ENCODE data around the gene ASNSD1. TPM values are rescaled to one million over a fixed set of nuclear protein-coding genes. Genes with fewer than 3 reads are reported as not detected.
"Not testable (repeated sequence)": the region's sequence is repeated elsewhere in the genome, so short reads cannot be mapped to it uniquely, and the experiment has no call there.

Gene ASNSD1
- polyA plus RNA-seq, 1 donor: 35.9 TPM

- H3K4me3 ChIP-seq (ENCODE audit: low read length): no peak overlapping the region
- H3K27ac ChIP-seq (ENCODE audit: low read length): no peak overlapping the region
- no peaks in the 10 kb centered on the region for H3K36me3 ChIP-seq (ENCODE audit: control insufficient read depth, insufficient read depth, low read length)
- no peaks in the 10 kb centered on the region for H3K9me3 ChIP-seq (ENCODE audit: control insufficient read depth, low read depth, low read length)
- H3K27me3 ChIP-seq (ENCODE audit: control insufficient read depth, insufficient read depth, low read length): no peaks in the 10 kb centered on the region
- DNase-seq: no peak
- no peaks in the 10 kb centered on the region for H3K4me1 ChIP-seq (ENCODE audit: control insufficient read depth, insufficient read depth, low read length)
Measured at GRCh38 chr2:189646521-189646920, 14.7 kb upstream of the ASNSD1 start.

- no peak overlapping the region for H3K4me3 ChIP-seq (ENCODE audit: low read length)
Measured at GRCh38 chr2:189648846-189649509, 12.3 kb upstream of the ASNSD1 start.

GRCh38 chr2:189651284-189651683 lies 10.0 kb upstream of the ASNSD1 start:
- Histone ChIP-seq H3K9me3 (ENCODE audit: control insufficient read depth, low read depth, low read length) (peaks cover 12% of the 10 kb centered on the region), H3K4me1 (ENCODE audit: control insufficient read depth, insufficient read depth, low read length) (no peaks in the 10 kb centered on the region), H3K36me3 (ENCODE audit: control insufficient read depth, insufficient read depth, low read length) (no peaks in the 10 kb centered on the region), H3K4me3 (ENCODE audit: low read length) (no peak overlapping the region), H3K27me3 (ENCODE audit: control insufficient read depth, insufficient read depth, low read length) (no peaks in the 10 kb centered on the region), H3K27ac (ENCODE audit: low read length) (no peak overlapping the region)
- DNase-seq: no peak

More at GRCh38 chr2:189648846-189649509, 12.3 kb upstream of the ASNSD1 start:
- 100% methylated on average over 1 of the region's 1 CpG for WGBS (ENCODE audit: insufficient coverage, low lambda C conversion rate)
- no peaks in the 10 kb centered on the region for H3K36me3 ChIP-seq (ENCODE audit: control insufficient read depth, insufficient read depth, low read length)
- H3K27me3 ChIP-seq (ENCODE audit: control insufficient read depth, insufficient read depth, low read length): no peaks in the 10 kb centered on the region
- H3K27ac ChIP-seq (ENCODE audit: low read length): no peak overlapping the region
- H3K9me3 ChIP-seq (ENCODE audit: control insufficient read depth, low read depth, low read length): peaks cover 12% of the 10 kb centered on the region
- no peaks in the 10 kb centered on the region for H3K4me1 ChIP-seq (ENCODE audit: control insufficient read depth, insufficient read depth, low read length)
- DNase-seq: no peak

GRCh38 chr2:189653464-189653863 lies 7.8 kb upstream of the ASNSD1 start:
- H3K27ac ChIP-seq (ENCODE audit: low read length); DNase-seq; H3K4me1 ChIP-seq (ENCODE audit: control insufficient read depth, insufficient read depth, low read length); H3K36me3 ChIP-seq (ENCODE audit: control insufficient read depth, insufficient read depth, low read length); H3K27me3 ChIP-seq (ENCODE audit: control insufficient read depth, insufficient read depth, low read length); H3K4me3 ChIP-seq (ENCODE audit: low read length): not testable (repeated sequence)
- peaks cover 12% of the 10 kb centered on the region for H3K9me3 ChIP-seq (ENCODE audit: control insufficient read depth, low read depth, low read length)
- no CpG with 5 or more reads among the region's 29 CpGs for WGBS (ENCODE audit: insufficient coverage, low lambda C conversion rate)

GRCh38 chr2:189654641-189655040 lies 6.6 kb upstream of the ASNSD1 start:
- Histone ChIP-seq H3K4me3 (ENCODE audit: low read length) (no peak overlapping the region), H3K27me3 (ENCODE audit: control insufficient read depth, insufficient read depth, low read length) (no peaks in the 10 kb centered on the region), H3K4me1 (ENCODE audit: control insufficient read depth, insufficient read depth, low read length) (no peaks in the 10 kb centered on the region), H3K9me3 (ENCODE audit: control insufficient read depth, low read depth, low read length) (peaks cover 12% of the 10 kb centered on the region), H3K36me3 (ENCODE audit: control insufficient read depth, insufficient read depth, low read length) (no peaks in the 10 kb centered on the region), H3K27ac (ENCODE audit: low read length) (no peak overlapping the region)
- 83% methylated on average over 1 of the region's 3 CpGs for WGBS (ENCODE audit: insufficient coverage, low lambda C conversion rate)
- no peak for DNase-seq

GRCh38 chr2:189657867-189658266 lies 3.4 kb upstream of the ASNSD1 start:
- Histone ChIP-seq H3K4me1 (ENCODE audit: control insufficient read depth, insufficient read depth, low read length) (peaks cover 8% of the 10 kb centered on the region), H3K36me3 (ENCODE audit: control insufficient read depth, insufficient read depth, low read length) (no peaks in the 10 kb centered on the region), H3K9me3 (ENCODE audit: control insufficient read depth, low read depth, low read length) (peaks cover 7% of the 10 kb centered on the region), H3K27me3 (ENCODE audit: control insufficient read depth, insufficient read depth, low read length) (no peaks in the 10 kb centered on the region), H3K4me3 (ENCODE audit: low read length) (no peak overlapping the region), H3K27ac (ENCODE audit: low read length) (no peak overlapping the region)
- no CpG with 5 or more reads among the region's 5 CpGs for WGBS (ENCODE audit: insufficient coverage, low lambda C conversion rate)
- no peak for DNase-seq

GRCh38 chr2:189658306-189659212 lies 2.7 kb upstream of the ASNSD1 start:
- H3K36me3 ChIP-seq (ENCODE audit: control insufficient read depth, insufficient read depth, low read length): peaks cover 1% of the 10 kb centered on the region
- no peak for DNase-seq
- no peak overlapping the region for H3K4me3 ChIP-seq (ENCODE audit: low read length)
- H3K9me3 ChIP-seq (ENCODE audit: control insufficient read depth, low read depth, low read length): peaks cover under 1% of the 10 kb centered on the region
- WGBS (ENCODE audit: insufficient coverage, low lambda C conversion rate): no CpG with 5 or more reads among the region's 7 CpGs
- H3K27ac ChIP-seq (ENCODE audit: low read length): no peak overlapping the region
- H3K27me3 ChIP-seq (ENCODE audit: control insufficient read depth, insufficient read depth, low read length): no peaks in the 10 kb centered on the region
- peaks cover 8% of the 10 kb centered on the region for H3K4me1 ChIP-seq (ENCODE audit: control insufficient read depth, insufficient read depth, low read length)

GRCh38 chr2:189659734-189660133 lies 1.5 kb upstream of the ASNSD1 start:
- H3K36me3 ChIP-seq (ENCODE audit: control insufficient read depth, insufficient read depth, low read length): peaks cover 2% of the 10 kb centered on the region
- peaks cover 8% of the 10 kb centered on the region for H3K4me1 ChIP-seq (ENCODE audit: control insufficient read depth, insufficient read depth, low read length)
- no peaks in the 10 kb centered on the region for H3K27me3 ChIP-seq (ENCODE audit: control insufficient read depth, insufficient read depth, low read length)
- H3K27ac ChIP-seq (ENCODE audit: low read length): no peak overlapping the region
- H3K9me3 ChIP-seq (ENCODE audit: control insufficient read depth, low read depth, low read length): no peaks in the 10 kb centered on the region
- no peak for DNase-seq
- H3K4me3 ChIP-seq (ENCODE audit: low read length): no peak overlapping the region
- WGBS (ENCODE audit: insufficient coverage, low lambda C conversion rate): no CpG with 5 or more reads among the region's 2 CpGs

GRCh38 chr2:189660803-189661147 lies 484 bp upstream of the ASNSD1 start:
- peaks cover 2% of the 10 kb centered on the region for H3K36me3 ChIP-seq (ENCODE audit: control insufficient read depth, insufficient read depth, low read length)
- H3K9me3 ChIP-seq (ENCODE audit: control insufficient read depth, low read depth, low read length): no peaks in the 10 kb centered on the region
- H3K27ac ChIP-seq (ENCODE audit: low read length): no peak overlapping the region
- DNase-seq: no peak
- peaks cover 8% of the 10 kb centered on the region for H3K4me1 ChIP-seq (ENCODE audit: control insufficient read depth, insufficient read depth, low read length)
- no peaks in the 10 kb centered on the region for H3K27me3 ChIP-seq (ENCODE audit: control insufficient read depth, insufficient read depth, low read length)
- WGBS (ENCODE audit: insufficient coverage, low lambda C conversion rate): 24% methylated on average over 3 of the region's 4 CpGs
- no peak overlapping the region for H3K4me3 ChIP-seq (ENCODE audit: low read length)

GRCh38 chr2:189661957-189662321 lies 680 bp downstream of the ASNSD1 start:
- Histone ChIP-seq H3K36me3 (ENCODE audit: control insufficient read depth, insufficient read depth, low read length) (peaks cover 7% of the 10 kb centered on the region), H3K9me3 (ENCODE audit: control insufficient read depth, low read depth, low read length) (no peaks in the 10 kb centered on the region), H3K27me3 (ENCODE audit: control insufficient read depth, insufficient read depth, low read length) (no peaks in the 10 kb centered on the region), H3K4me3 (ENCODE audit: low read length) (peak overlapping the region; percentile 98), H3K27ac (ENCODE audit: low read length) (no peak overlapping the region), H3K4me1 (ENCODE audit: control insufficient read depth, insufficient read depth, low read length) (peaks cover 8% of the 10 kb centered on the region)
- DNase-seq: peak in 1 of 2 donors; percentile 25
- WGBS (ENCODE audit: insufficient coverage, low lambda C conversion rate): 0% methylated on average over 1 of the region's 9 CpGs
